ENCODE data around the gene MMAB. TPM values are rescaled to one million over a fixed set of nuclear protein-coding genes. Genes with fewer than 3 reads are reported as not detected.

Gene MMAB
- total and polyA plus RNA-seq, 2 of the 13 experiments (the other 11 are each of a cell fraction or from before 2014, with no cell fraction given), result 26.1 to 77.3 TPM

GRCh38 chr12:109619002-109619604 lies 45.8 kb upstream of the MMAB start:
- BruUV-seq (replicated peaks), result no TSS peak
- no peak overlapping the region for H3K4me3 ChIP-seq (replicated peaks in 1 of 3; ENCODE audit: insufficient read depth in 1 of 3, low read depth in 2 of 3, low read length in 3 of 3)
- H3K27ac ChIP-seq (ENCODE audit: extremely low read length, insufficient read depth, low read length), result no peak overlapping the region
- H3K36me3 ChIP-seq (replicated peaks in 1 of 2; ENCODE audit: control insufficient read depth in 1 of 2, insufficient read depth in 2 of 2, low read length in 2 of 2), result no peaks in the 10 kb centered on the region
- H4K20me1 ChIP-seq (ENCODE audit: insufficient read depth, low read length), result no peaks in the 10 kb centered on the region
- no peaks in the 10 kb centered on the region for H3K9me3 ChIP-seq (ENCODE audit: low read length)
- peaks cover 27% of the 10 kb centered on the region for H3K4me1 ChIP-seq (ENCODE audit: insufficient read depth, low read length)
- ATAC-seq, result no peak
- ChIA-PET CTCF (ENCODE audit: low intra/inter-chr PET ratio, low total read pairs) (no interaction called here), POLR2A (no interaction called here)
- no peak for FAIRE-seq
- H2AFZ ChIP-seq (ENCODE audit: low read length), result no peak overlapping the region
- 41% methylated on average over 8 of the region's 8 CpGs for WGBS (ENCODE audit: low lambda C conversion rate)
- DNase-seq (ENCODE audit: low spot score), result no peak
- no peak overlapping the region for H3K9ac ChIP-seq (ENCODE audit: insufficient read depth, low read depth, low read length)
- H3K79me2 ChIP-seq (ENCODE audit: insufficient read depth, low read length), result no peaks in the 10 kb centered on the region
- peaks cover 8 to 52% of the 10 kb centered on the region in 2 experiments for H3K27me3 ChIP-seq (ENCODE audit: control insufficient read depth in 1 of 2, insufficient read depth in 2 of 2, low read length in 2 of 2)
- in situ Hi-C loops (cut with HindIII; ENCODE audit: extremely low pct_ligation_motif_present, low pct_unique_long_range_greater_than_20kb) (no loop called here), intact Hi-C loops (cut with micrococcal nuclease; ENCODE audit: unreplicated experiment) (no loop called here)
- no peak overlapping the region for H3K4me2 ChIP-seq (ENCODE audit: low read depth, low read length)
- TF ChIP-seq SMC3 (IDR thresholded peaks at IDR 0.05; ENCODE audit: low read length), result no peak
- TF ChIP-seq NFKB2 (CRISPR knock-in tag; IDR thresholded peaks at IDR 0.05; ENCODE audit: borderline replicate concordance), result no peak
- TF ChIP-seq ZNF703 (CRISPR knock-in tag; IDR thresholded peaks at IDR 0.05; ENCODE audit: borderline replicate concordance), result no peak
- TF ChIP-seq ZBTB21 (CRISPR knock-in tag; IDR thresholded peaks at IDR 0.05), result peak; percentile 76
- no peak for TF ChIP-seq ZNF549 (CRISPR knock-in tag; IDR thresholded peaks at IDR 0.05)
- no peak for TF ChIP-seq IKZF4 (CRISPR knock-in tag; IDR thresholded peaks at IDR 0.05; ENCODE audit: borderline replicate concordance, low read depth, not compliant biosample characterization)
- no peak for TF ChIP-seq TOPORS (CRISPR knock-in tag; IDR thresholded peaks at IDR 0.05)
- no peak for TF ChIP-seq ZBTB4 (CRISPR knock-in tag; IDR thresholded peaks at IDR 0.05; ENCODE audit: borderline replicate concordance)
- no peak for TF ChIP-seq KAT7 (CRISPR knock-in tag; IDR thresholded peaks at IDR 0.05; ENCODE audit: borderline replicate concordance)
- no peak for TF ChIP-seq ZNF816 (CRISPR knock-in tag; IDR thresholded peaks at IDR 0.05; ENCODE audit: borderline replicate concordance)
- TF ChIP-seq NR1H2 (CRISPR knock-in tag; IDR thresholded peaks at IDR 0.05; ENCODE audit: borderline replicate concordance, low read depth), result no peak
- peak; percentile 94 for TF ChIP-seq CREB1 (IDR thresholded peaks at IDR 0.05)
- no peak for TF ChIP-seq CREB1 (CRISPR knock-in tag; IDR thresholded peaks at IDR 0.05)
- TF ChIP-seq PRDM10 (CRISPR knock-in tag; IDR thresholded peaks at IDR 0.05; ENCODE audit: low read depth), result no peak
- TF ChIP-seq ZNF317 (CRISPR knock-in tag; IDR thresholded peaks at IDR 0.05), result 0 out of 2 replicates have a peak, but pooled peaks have one; percentile 38
- TF ChIP-seq MYPOP (CRISPR knock-in tag; IDR thresholded peaks at IDR 0.05), result no peak
- TF ChIP-seq ZNF10 (CRISPR knock-in tag; IDR thresholded peaks at IDR 0.05; ENCODE audit: borderline replicate concordance, low read depth), result no peak

All from HepG2 (cell line).